C4-2B (cell line): ENCODE data around the gene LCN1.

Experiments used
- H3K27ac ChIP-seq: fragments of 450-650 bp; 2 replicates; pipeline ENCODE4 v1.5.1; 2017
- CTCF ChIP-seq: fragments of 450-650 bp; conservative IDR thresholded peaks from 2 replicates; pipeline ENCODE4 v1.5.1; 2017; ENCODE audit warnings: mild to moderate bottlenecking
- ZFX ChIP-seq: fragments of 450-650 bp; IDR thresholded peaks from 2 replicates; pipeline ENCODE4 v1.6.1; 2017

The LCN1 gene

DNA sequence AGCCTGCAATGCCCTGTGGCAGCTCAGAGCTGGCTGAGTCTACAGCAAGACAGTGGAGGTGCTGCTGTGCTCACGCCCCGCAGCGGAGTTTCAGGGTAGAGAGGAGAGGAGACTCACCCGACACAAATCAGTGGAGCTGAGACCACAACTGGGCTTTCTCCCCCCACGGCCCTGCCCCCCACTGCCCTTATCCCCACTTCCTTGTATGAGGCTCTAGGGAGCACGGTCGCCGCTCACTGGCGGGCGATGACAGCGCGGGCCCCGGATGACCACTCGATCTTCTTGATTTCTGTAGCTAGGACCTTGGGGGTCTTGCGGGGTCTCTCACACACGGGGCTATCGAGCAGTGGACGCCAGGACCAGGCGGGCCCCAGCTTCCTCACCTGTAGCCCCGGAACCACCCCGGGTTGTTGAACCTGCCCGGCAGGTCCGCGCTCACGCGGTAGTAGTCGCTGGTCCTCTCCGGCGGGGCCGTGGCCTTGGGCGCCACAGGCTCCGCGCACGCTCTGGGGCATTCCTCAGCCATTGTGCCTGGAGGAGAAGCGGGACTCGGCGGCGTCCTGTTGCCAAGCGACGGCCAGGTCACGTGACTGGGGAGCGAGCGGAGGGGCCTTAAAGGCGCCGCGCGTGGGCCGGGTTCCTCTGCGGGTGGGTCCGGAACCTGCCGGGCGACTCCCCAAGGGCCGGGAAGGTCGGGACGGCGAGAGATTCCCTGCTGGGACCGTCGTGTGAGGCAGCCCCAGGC lies 21.7 kb upstream of the LCN1 start:
- H3K27ac ChIP-seq, result peak overlapping the region; percentile 96
- no peak for TF ChIP-seq CTCF
- no peak for TF ChIP-seq ZFX

DNA sequence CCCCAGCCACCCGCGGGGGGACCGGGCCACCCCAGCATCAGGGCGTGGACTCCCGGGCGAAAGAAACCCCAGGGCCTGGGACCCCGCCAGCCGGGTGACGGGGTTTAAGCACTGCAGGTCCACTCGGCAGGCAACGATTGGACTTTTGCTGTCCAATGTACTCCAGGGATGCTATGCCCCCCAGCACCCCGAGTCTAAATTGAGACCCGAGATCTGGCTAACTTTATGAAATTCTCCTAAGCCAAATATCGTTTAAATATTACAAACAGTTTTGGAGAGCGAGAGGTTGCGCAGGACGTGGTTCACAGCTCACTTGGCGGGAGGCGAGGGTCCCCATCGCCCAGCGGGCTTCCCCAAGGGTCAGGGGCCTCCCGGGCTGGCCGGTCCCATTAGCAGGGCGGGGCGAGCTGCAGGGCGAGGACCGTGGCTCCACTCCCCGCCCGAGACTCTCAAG lies 21.1 kb upstream of the LCN1 start:
- peak overlapping the region; percentile 96 for H3K27ac ChIP-seq
- TF ChIP-seq ZFX (no peak), CTCF (no peak)

- peak within 1 kb of the TSS; percentile 96 for H3K27ac ChIP-seq
- TF ChIP-seq ZFX (peak; percentile 99), CTCF (peak; percentile 99)
Observed at GRCh38 chr9:135500525-135501260, 20.5 kb upstream of the LCN1 start, which contains the start of gene MRPS2. Gene MRPS2, plus strand, starts transcription at chr9:135500682. Its CDS starts 29 bp downstream, at chr9:135500711.

GRCh38 chr9:135501261-135502167 lies 19.7 kb upstream of the LCN1 start:
- H3K27ac ChIP-seq, result peak overlapping the region; percentile 96
- TF ChIP-seq CTCF, result no peak
- no peak for TF ChIP-seq ZFX

GRCh38 chr9:135502168-135502872 lies 18.9 kb upstream of the LCN1 start:
- TF ChIP-seq ZFX, result no peak
- no peak for TF ChIP-seq CTCF
- peak overlapping the region; percentile 96 for H3K27ac ChIP-seq

DNA sequence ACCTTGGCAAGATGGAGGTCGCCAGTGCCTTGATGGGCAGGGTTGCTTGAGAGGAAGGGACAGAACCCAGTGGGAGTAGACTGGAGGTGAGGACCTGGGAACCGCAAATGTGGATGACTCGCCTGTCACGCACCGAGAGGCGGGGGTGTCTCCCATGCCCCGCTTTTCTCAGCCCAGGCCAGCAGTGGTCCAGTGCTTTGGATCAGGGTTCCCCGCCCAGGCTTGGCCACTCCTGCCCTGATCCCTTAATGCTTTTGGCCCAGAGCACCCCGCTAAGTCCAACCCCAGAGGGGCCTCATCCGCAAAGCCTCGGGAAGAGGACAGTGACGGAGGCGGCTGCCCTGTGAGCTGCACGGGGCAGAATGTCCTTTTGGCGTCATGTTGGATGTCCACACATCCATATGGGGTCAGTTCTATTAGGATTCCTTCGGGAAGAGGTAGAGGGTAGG lies 18.3 kb upstream of the LCN1 start:
- no peak for TF ChIP-seq CTCF
- TF ChIP-seq ZFX, result no peak
- H3K27ac ChIP-seq, result no peak overlapping the region
